Stomach (tissue), 4 donors: ENCODE results near the gene CPT2.

Source experiments
- CTCF ChIP-seq, 7 experiments: fragments of 450-650 bp in 4 of 7; fragments of 200-600 bp in 3 of 7; sonication (generic) in 3 of 7; IDR thresholded peaks; one replicate each; pipeline ENCODE4 v1.5.1; 2016 to 2019; ENCODE audit warnings: antibody characterized with exemption in 7 of 7, control low read depth in 2 of 7, mild to moderate bottlenecking in 1 of 7
- POLR2A ChIP-seq, 4 donors: fragments of 450-650 bp; IDR thresholded peaks; one replicate each; pipeline ENCODE4 v1.6.1; 2016; ENCODE audit warnings: antibody characterized with exemption in 4 of 4, control low read depth in 2 of 4, mild to moderate bottlenecking in 1 of 4, moderate library complexity in 1 of 4
- POLR2AphosphoS5 ChIP-seq, 3 donors: sonication (generic); formaldehyde crosslinking; IDR thresholded peaks; one replicate each; pipeline ENCODE4 v1.6.1; 2016; ENCODE audit warnings: antibody characterized with exemption in 3 of 3

GRCh38 chr1:53183095-53183990 lies 13.3 kb upstream of the CPT2 start:
- no peak for TF ChIP-seq POLR2A (IDR thresholded peaks at IDR 0.05)
- no peak for TF ChIP-seq CTCF (IDR thresholded peaks at IDR 0.05)
- TF ChIP-seq POLR2AphosphoS5 (IDR thresholded peaks at IDR 0.05), result peak in 1 of 3 donors; percentile 67
